ENCODE measurements around the gene XYLT1.

The XYLT1 gene

GRCh38 chr16:17062676-17063075 is 408.1 kb downstream of the XYLT1 start:
- no peaks in the 10 kb centered on the region for H3F3A ChIP-seq (ENCODE audit: control insufficient read depth, insufficient read depth)
- no peak overlapping the region for H3K27ac ChIP-seq (ENCODE audit: low read depth, low read length)
- H3K79me2 ChIP-seq (ENCODE audit: control insufficient read depth, low read length) = no peaks in the 10 kb centered on the region
- no peaks in the 10 kb centered on the region for H3K27me3 ChIP-seq (ENCODE audit: control insufficient read depth, low read length)
- H3K36me3 ChIP-seq (ENCODE audit: control insufficient read depth, low read length) = no peaks in the 10 kb centered on the region
- no peaks in the 10 kb centered on the region for H3K9me3 ChIP-seq (ENCODE audit: control insufficient read depth, insufficient read depth, low read length)
- H4K20me1 ChIP-seq (ENCODE audit: control insufficient read depth, insufficient read depth, low read depth, low read length) = no peaks in the 10 kb centered on the region
- H3K4me3 ChIP-seq (ENCODE audit: low read length) = no peak overlapping the region
- H3K9me2 ChIP-seq (replicated peaks; ENCODE audit: control insufficient read depth, low read length) = no peaks in the 10 kb centered on the region
- TF ChIP-seq EZH2phosphoT487 (IDR thresholded peaks at IDR 0.05; ENCODE audit: borderline replicate concordance, low read length) (no peak), CTCF (IDR thresholded peaks at IDR 0.05; ENCODE audit: low read depth, low read length, poor library complexity, severe bottlenecking) (no peak)
- no peak overlapping the region for H3K4me2 ChIP-seq (ENCODE audit: low read length)
- no peaks in the 10 kb centered on the region for H3K4me1 ChIP-seq (ENCODE audit: control insufficient read depth, low read length)

DNA sequence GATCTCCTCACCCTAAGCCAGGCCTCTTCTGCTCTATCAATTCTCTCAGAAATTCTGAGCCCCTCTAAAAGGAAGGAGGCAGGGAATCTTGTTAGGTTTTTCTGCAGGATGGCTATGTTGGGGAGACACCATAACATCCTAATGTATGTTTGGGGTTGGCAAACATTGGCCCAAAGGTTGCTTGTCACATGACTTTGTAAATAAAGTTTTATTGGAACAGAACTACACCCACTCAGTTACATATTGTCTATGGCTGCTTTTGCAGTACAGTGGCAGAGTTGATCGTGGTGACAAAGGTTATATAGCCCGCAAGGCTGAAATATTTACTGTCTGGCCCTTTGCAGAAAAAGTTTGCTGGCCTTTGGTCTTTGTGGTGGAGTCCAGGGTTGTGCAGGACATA is 409.4 kb downstream of the XYLT1 start:
- no peak overlapping the region for H3K4me3 ChIP-seq (ENCODE audit: low read length)
- TF ChIP-seq CTCF (IDR thresholded peaks at IDR 0.05; ENCODE audit: low read depth, low read length, poor library complexity, severe bottlenecking) (no peak), EZH2phosphoT487 (IDR thresholded peaks at IDR 0.05; ENCODE audit: borderline replicate concordance, low read length) (no peak)
- no peaks in the 10 kb centered on the region for H3K36me3 ChIP-seq (ENCODE audit: control insufficient read depth, low read length)
- H3K27me3 ChIP-seq (ENCODE audit: control insufficient read depth, low read length) = no peaks in the 10 kb centered on the region
- H3K27ac ChIP-seq (ENCODE audit: low read depth, low read length) = no peak overlapping the region
- H3K4me1 ChIP-seq (ENCODE audit: control insufficient read depth, low read length) = no peaks in the 10 kb centered on the region
- H3K9me2 ChIP-seq (replicated peaks; ENCODE audit: control insufficient read depth, low read length) = no peaks in the 10 kb centered on the region
- no peaks in the 10 kb centered on the region for H4K20me1 ChIP-seq (ENCODE audit: control insufficient read depth, insufficient read depth, low read depth, low read length)
- no peaks in the 10 kb centered on the region for H3K79me2 ChIP-seq (ENCODE audit: control insufficient read depth, low read length)
- H3K4me2 ChIP-seq (ENCODE audit: low read length) = no peak overlapping the region
- H3F3A ChIP-seq (ENCODE audit: control insufficient read depth, insufficient read depth) = no peaks in the 10 kb centered on the region
- no peaks in the 10 kb centered on the region for H3K9me3 ChIP-seq (ENCODE audit: control insufficient read depth, insufficient read depth, low read length)

- Histone ChIP-seq H3K79me2 (ENCODE audit: control insufficient read depth, low read length) (no peaks in the 10 kb centered on the region), H4K20me1 (ENCODE audit: control insufficient read depth, insufficient read depth, low read depth, low read length) (no peaks in the 10 kb centered on the region), H3K27me3 (ENCODE audit: control insufficient read depth, low read length) (no peaks in the 10 kb centered on the region), H3K4me1 (ENCODE audit: control insufficient read depth, low read length) (no peaks in the 10 kb centered on the region), H3K27ac (ENCODE audit: low read depth, low read length) (no peak overlapping the region), H3K9me3 (ENCODE audit: control insufficient read depth, insufficient read depth, low read length) (no peaks in the 10 kb centered on the region), H3K9me2 (replicated peaks; ENCODE audit: control insufficient read depth, low read length) (no peaks in the 10 kb centered on the region), H3K4me2 (ENCODE audit: low read length) (no peak overlapping the region), H3K4me3 (ENCODE audit: low read length) (no peak overlapping the region), H3K36me3 (ENCODE audit: control insufficient read depth, low read length) (no peaks in the 10 kb centered on the region), H3F3A (ENCODE audit: control insufficient read depth, insufficient read depth) (no peaks in the 10 kb centered on the region)
- TF ChIP-seq EZH2phosphoT487 (IDR thresholded peaks at IDR 0.05; ENCODE audit: borderline replicate concordance, low read length) = no peak
- TF ChIP-seq CTCF (IDR thresholded peaks at IDR 0.05; ENCODE audit: low read depth, low read length, poor library complexity, severe bottlenecking) = no peak
These were observed 412.3 kb downstream of the XYLT1 start for GRCh38 chr16:17058471-17058870.

DNA sequence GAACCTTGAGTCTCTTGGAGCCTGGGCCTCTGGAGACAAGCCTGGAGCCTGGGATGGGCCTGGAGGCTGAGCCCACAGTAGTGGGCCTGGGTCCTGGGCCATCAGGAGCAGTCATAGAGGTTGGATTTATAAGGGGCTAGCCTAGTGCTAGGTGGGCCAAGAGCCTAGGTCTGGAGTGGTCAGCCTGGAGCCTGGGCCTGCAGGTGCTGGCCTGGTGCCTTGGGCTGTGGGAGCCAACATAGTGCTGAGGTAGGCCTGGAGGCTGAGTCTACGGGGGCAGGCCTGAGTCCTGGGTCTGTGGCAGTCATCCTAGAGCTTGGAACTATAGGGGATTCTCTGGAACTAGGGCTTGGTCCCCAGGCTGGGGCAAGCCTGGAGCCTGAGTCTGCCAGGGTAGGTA is 414.1 kb downstream of the XYLT1 start:
- Histone ChIP-seq H3K4me1 (ENCODE audit: control insufficient read depth, low read length) (no peaks in the 10 kb centered on the region), H3F3A (ENCODE audit: control insufficient read depth, insufficient read depth) (no peaks in the 10 kb centered on the region), H3K27ac (ENCODE audit: low read depth, low read length) (no peak overlapping the region), H3K79me2 (ENCODE audit: control insufficient read depth, low read length) (no peaks in the 10 kb centered on the region), H4K20me1 (ENCODE audit: control insufficient read depth, insufficient read depth, low read depth, low read length) (no peaks in the 10 kb centered on the region), H3K4me2 (ENCODE audit: low read length) (no peak overlapping the region), H3K9me3 (ENCODE audit: control insufficient read depth, insufficient read depth, low read length) (no peaks in the 10 kb centered on the region), H3K9me2 (replicated peaks; ENCODE audit: control insufficient read depth, low read length) (no peaks in the 10 kb centered on the region), H3K4me3 (ENCODE audit: low read length) (no peak overlapping the region), H3K27me3 (ENCODE audit: control insufficient read depth, low read length) (0 out of 2 replicates have a peak, but pooled peaks cover 2% of the 10 kb centered on the region), H3K36me3 (ENCODE audit: control insufficient read depth, low read length) (no peaks in the 10 kb centered on the region)
- TF ChIP-seq CTCF (IDR thresholded peaks at IDR 0.05; ENCODE audit: low read depth, low read length, poor library complexity, severe bottlenecking) (no peak), EZH2phosphoT487 (IDR thresholded peaks at IDR 0.05; ENCODE audit: borderline replicate concordance, low read length) (no peak)

All from DOHH2 (cell line).